RWPE2 (cell line): ENCODE results near the gene CPSF3.
"Not testable (repeated sequence)": the region's sequence is repeated elsewhere in the genome, so short reads cannot be mapped to it uniquely, and the experiment has no call there.

Experiments used
- ATAC-seq: fragments of 200-7000 bp; cut with Tn5 transposase; 3 replicates; pipeline ENCODE4 v1.9.1; 2021; ENCODE audit warnings: low read depth
- DNase-seq: peaks from one replicate; pipeline ENCODE4 v3.0.0-alpha.2; 2020; ENCODE audit warnings: low spot score
- H3K27ac ChIP-seq: fragments of 450-650 bp; 2 replicates; pipeline ENCODE4 v1.5.1; 2017; ENCODE audit warnings: mild to moderate bottlenecking; ENCODE audit not compliant: poor library complexity, severe bottlenecking
- H3K27me3 ChIP-seq: fragments of 250-450 bp; sonication (Bioruptor Pico); 2 replicates; pipeline ENCODE4 v1.5.1; 2021; ENCODE audit warnings: mild to moderate bottlenecking, moderate library complexity; ENCODE audit not compliant: insufficient read depth, poor library complexity, severe bottlenecking
- H3K36me3 ChIP-seq: fragments of 250-450 bp; sonication (Bioruptor Pico); 2 replicates; pipeline ENCODE4 v1.5.1; 2020; ENCODE audit warnings: low read depth, mild to moderate bottlenecking, moderate library complexity
- H3K4me1 ChIP-seq: fragments of 250-450 bp; sonication (Bioruptor Pico); 2 replicates; pipeline ENCODE4 v1.5.1; 2021; ENCODE audit warnings: mild to moderate bottlenecking, moderate library complexity; ENCODE audit not compliant: insufficient read depth, poor library complexity, severe bottlenecking
- H3K4me3 ChIP-seq: fragments of 250-450 bp; sonication (Bioruptor Pico); 2 replicates; pipeline ENCODE4 v1.5.1; 2021; ENCODE audit warnings: mild to moderate bottlenecking, moderate library complexity; ENCODE audit not compliant: severe bottlenecking
- H3K9me3 ChIP-seq: fragments of 250-450 bp; sonication (Bioruptor Pico); 2 replicates; pipeline ENCODE4 v1.5.1; 2021; ENCODE audit warnings: mild to moderate bottlenecking, moderate library complexity; ENCODE audit not compliant: severe bottlenecking
- CTCF ChIP-seq: fragments of 450-650 bp; IDR thresholded peaks from one replicate; pipeline ENCODE4 v1.5.1; 2017; ENCODE audit warnings: mild to moderate bottlenecking, moderate library complexity; ENCODE audit not compliant: poor library complexity, severe bottlenecking

CPSF3 gene

GRCh38 chr2:9498210-9498609, 74.8 kb downstream of the CPSF3 start:
- H3K36me3 ChIP-seq, result peaks cover 55% of the 10 kb centered on the region
- DNase-seq, result no peak

GRCh38 chr2:9508931-9509330, 85.5 kb downstream of the CPSF3 start:
- no peaks in the 10 kb centered on the region for H3K4me1 ChIP-seq
- no peaks in the 10 kb centered on the region for H3K9me3 ChIP-seq
- H3K27me3 ChIP-seq, result no peaks in the 10 kb centered on the region
- no peak overlapping the region for H3K4me3 ChIP-seq
- DNase-seq, result no peak
- H3K27ac ChIP-seq, result no peak overlapping the region
- ATAC-seq, result no peak
- no peak for TF ChIP-seq CTCF
- H3K36me3 ChIP-seq, result peaks cover 45% of the 10 kb centered on the region

More at GRCh38 chr2:9498210-9498609, 74.8 kb downstream of the CPSF3 start:
- Histone ChIP-seq H3K27me3 (no peaks in the 10 kb centered on the region), H3K4me1 (no peaks in the 10 kb centered on the region), H3K27ac (no peak overlapping the region), H3K9me3 (no peaks in the 10 kb centered on the region), H3K4me3 (no peak overlapping the region)
- ATAC-seq, result no peak
- TF ChIP-seq CTCF, result no peak

- not testable (repeated sequence) for H3K4me3 ChIP-seq, H3K4me1 ChIP-seq, ATAC-seq, DNase-seq, H3K27ac ChIP-seq, H3K9me3 ChIP-seq, H3K27me3 ChIP-seq
- H3K36me3 ChIP-seq, result peaks cover 45% of the 10 kb centered on the region
These were observed 90.5 kb downstream of the CPSF3 start for GRCh38 chr2:9513946-9514345.

- Histone ChIP-seq H3K4me1 (no peaks in the 10 kb centered on the region), H3K27ac (no peak overlapping the region), H3K36me3 (peaks cover 65% of the 10 kb centered on the region), H3K27me3 (no peaks in the 10 kb centered on the region), H3K9me3 (no peaks in the 10 kb centered on the region), H3K4me3 (no peak overlapping the region)
- no peak for TF ChIP-seq CTCF
- ATAC-seq (no peak), DNase-seq (no peak)
These were observed 93.8 kb downstream of the CPSF3 start for GRCh38 chr2:9517118-9517782.

- no peak for TF ChIP-seq CTCF
- H3K4me3 ChIP-seq, result no peak overlapping the region
- H3K9me3 ChIP-seq, result no peaks in the 10 kb centered on the region
- DNase-seq (no peak), ATAC-seq (no peak)
- H3K36me3 ChIP-seq, result peaks cover 65% of the 10 kb centered on the region
- no peak overlapping the region for H3K27ac ChIP-seq
- H3K27me3 ChIP-seq, result no peaks in the 10 kb centered on the region
- H3K4me1 ChIP-seq, result no peaks in the 10 kb centered on the region
These were observed 94.7 kb downstream of the CPSF3 start for GRCh38 chr2:9518163-9518562.
